NCI-H146 treated with DMSO at 0.1 percent for 48 hours (cell line): ENCODE results near the gene TRHDE.

Experiments
- DNase-seq: peaks from one replicate; lab custom pipeline; 2025; ENCODE audit not compliant: unreplicated experiment; lab: John Stamatoyannopoulos, UW

Gene TRHDE

GRCh38 chr12:72272731-72273498 is 745 bp downstream of the TRHDE start:
- no peak for DNase-seq

DNA sequence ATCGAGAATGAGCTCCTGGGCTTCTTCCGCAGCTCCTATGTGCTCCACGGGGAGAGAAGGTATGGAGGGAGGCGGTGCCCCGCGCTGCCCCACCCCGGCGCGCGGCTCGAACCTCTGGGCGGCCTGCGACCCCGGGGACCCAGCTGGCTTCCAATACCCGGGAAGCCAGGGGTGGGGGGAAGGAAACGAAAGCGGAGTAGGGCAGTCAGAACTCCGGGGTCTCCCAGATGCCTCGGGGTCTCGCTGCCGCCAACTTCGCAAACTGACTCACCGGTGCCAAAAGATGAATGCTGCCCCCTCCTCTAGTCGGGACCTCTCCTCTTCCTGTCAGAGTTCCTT is 1.3 kb downstream of the TRHDE start:
- no peak for DNase-seq

- DNase-seq = no peak
Observed at GRCh38 chr12:72273851-72274351, 1.7 kb downstream of the TRHDE start.

GRCh38 chr12:72274931-72275330 is 2.8 kb downstream of the TRHDE start:
- DNase-seq = no peak

DNA sequence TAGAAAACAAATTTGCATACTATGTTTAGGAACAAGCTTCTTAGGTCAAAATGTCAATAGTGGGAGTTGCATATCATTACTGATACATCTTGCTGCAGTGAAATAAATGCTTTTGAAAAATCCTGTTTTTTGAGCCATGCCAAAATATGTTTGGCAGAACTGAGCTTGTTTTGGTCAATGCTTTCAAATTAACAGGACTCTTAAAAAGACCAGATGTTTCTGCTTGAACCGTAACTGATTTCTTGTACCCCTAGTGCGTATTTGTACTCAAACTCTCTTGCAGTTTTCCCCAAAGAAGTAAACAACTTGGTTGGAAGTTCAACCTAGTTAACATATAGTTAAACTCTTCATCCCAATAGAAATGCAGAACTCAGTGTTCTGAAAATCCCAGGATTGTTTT is 3.4 kb downstream of the TRHDE start:
- no peak for DNase-seq

- DNase-seq = no peak
Observed at GRCh38 chr12:72276181-72276805, 4.1 kb downstream of the TRHDE start.

- no peak for DNase-seq
Observed at GRCh38 chr12:72277415-72277814, 5.2 kb downstream of the TRHDE start.

GRCh38 chr12:72278894-72279293 is 6.7 kb downstream of the TRHDE start:
- no peak for DNase-seq

DNA sequence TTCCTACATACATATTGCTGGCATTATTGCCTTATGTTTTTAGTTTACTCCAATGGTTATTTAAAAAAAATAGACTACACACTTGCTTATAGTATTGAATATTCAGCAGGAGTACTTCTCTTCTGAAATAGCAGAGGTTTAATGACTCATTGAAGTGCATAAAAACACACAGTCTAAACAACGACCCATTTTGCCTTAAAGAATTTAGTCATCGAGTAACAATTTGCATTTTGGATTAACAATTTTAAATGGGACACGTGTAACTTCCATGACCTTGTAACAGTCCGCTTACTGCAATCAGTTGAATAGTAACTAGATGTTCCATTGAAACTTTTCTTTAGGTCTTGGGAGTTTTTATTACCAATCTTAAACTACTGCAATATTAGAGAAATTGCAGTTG is 9.0 kb downstream of the TRHDE start:
- no peak for DNase-seq

DNA sequence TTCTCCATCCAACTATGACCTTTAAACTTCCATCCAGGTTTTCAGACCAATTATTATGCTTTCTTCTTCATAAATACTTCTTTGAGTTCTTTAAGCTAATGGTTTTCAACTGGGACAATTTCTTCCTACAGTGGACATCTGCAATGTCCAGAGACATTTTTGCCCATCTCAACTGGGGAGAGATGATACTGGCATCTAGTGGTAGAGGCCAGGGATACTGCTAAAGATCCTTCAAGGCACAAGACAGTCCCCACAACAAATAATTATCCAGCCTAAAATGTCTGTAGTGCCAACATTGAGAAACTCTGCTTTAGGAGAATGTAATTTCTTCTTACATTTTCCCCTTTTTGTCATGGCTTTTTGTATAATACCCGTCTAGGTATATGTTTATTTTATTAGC is 10.6 kb downstream of the TRHDE start:
- DNase-seq = no peak

- no peak for DNase-seq
Observed at GRCh38 chr12:72285861-72286260, 13.7 kb downstream of the TRHDE start.

GRCh38 chr12:72286526-72286925 is 14.4 kb downstream of the TRHDE start:
- DNase-seq = no peak

DNA sequence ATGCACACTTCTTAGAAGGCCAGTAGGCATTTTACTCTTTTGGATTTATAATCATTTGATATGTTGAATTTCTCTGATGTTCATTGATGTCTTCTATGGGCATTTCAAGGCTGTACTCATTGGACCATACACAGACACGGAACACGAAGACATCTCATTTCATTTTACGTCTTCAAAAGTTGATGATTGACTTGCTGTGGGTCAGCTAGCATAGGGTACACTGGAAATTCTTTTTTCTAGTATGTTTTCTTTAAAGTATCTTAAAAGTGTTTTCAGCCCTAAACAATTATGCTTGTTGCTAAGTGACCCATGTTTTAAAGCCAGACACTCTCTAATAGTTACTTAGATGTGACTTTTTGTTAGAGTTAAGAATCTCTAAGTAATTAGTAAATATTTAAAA is 16.3 kb downstream of the TRHDE start:
- no peak for DNase-seq

DNA sequence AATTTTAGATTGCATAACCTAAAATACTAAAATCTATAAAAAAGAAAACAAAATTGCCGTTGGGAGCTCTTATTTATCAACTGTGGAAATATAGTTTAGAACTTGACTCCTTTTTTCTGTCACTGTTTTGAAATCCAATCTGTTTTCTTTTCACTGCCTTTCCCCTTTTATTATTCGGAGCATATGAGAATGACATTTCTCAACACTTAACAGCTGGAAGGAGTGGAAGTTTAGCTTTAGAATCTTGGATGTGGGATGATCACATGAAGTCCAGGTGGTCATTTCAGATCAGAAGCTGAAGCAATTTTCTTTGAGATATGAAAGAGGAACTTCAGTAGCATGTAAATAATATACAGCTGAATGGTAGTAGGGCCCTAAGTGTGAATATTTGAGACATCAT is 16.7 kb downstream of the TRHDE start:
- no peak for DNase-seq

DNA sequence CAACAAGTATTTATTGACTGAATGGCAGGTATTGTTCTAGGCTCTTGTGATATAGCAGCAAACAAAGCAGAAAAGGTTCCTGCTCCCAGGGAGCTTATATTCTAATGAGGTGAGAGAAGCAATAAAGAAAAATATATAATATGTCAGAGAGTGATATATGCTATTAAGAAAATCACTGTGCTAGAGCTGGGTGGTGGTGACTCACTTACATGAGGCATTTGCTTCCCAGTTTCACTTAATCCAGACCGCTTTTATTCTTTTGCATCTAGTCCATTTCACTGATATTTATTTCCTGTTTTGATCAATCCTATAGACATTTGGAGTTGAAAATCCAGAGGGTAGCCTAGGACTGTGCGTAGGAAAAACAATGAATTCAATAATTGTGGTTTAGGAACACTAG is 17.5 kb downstream of the TRHDE start:
- no peak for DNase-seq

GRCh38 chr12:72291175-72291574 is 19.0 kb downstream of the TRHDE start:
- DNase-seq = no peak

GRCh38 chr12:72293701-72294100 is 21.5 kb downstream of the TRHDE start:
- no peak for DNase-seq

- no peak for DNase-seq
Observed at GRCh38 chr12:72295101-72295500, 22.9 kb downstream of the TRHDE start.

DNA sequence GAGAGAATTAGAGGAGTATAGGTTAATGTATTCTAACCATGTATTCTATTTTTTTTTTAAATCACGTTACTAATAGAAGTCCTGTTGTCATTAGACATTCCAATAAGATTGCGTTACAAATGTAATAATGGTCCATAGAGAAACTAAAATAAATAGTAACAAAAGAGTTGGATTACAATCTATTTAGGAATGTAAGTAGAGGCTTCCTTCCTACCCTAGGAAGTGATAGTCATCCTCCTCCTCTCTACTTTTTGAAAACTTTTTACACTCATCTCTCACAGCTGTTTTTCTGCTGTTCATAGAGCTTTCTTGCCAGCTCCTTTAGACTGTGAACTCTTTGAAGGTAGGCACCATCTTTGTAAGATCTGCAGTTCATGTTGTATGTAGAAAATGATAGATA is 23.6 kb downstream of the TRHDE start:
- DNase-seq = no peak

DNA sequence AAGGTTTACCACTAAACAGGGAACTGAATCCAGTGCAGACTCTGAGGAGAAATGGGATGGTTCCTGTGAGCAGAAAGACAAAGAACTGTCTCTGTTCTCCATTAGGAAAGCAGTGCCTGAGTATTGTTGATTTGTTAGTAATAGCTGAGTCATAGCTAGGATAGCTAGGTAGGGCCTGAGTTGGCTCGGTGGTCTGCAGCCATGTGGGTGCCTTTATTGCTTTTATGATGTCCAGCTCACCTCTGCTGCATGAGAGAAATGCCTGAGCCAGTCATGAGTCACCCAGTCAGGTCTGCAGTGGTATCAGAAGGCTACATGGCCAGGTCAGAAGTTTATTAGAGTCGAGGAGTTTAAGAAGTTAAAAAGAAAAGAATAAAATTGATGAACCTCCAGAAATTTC is 24.2 kb downstream of the TRHDE start:
- no peak for DNase-seq

DNA sequence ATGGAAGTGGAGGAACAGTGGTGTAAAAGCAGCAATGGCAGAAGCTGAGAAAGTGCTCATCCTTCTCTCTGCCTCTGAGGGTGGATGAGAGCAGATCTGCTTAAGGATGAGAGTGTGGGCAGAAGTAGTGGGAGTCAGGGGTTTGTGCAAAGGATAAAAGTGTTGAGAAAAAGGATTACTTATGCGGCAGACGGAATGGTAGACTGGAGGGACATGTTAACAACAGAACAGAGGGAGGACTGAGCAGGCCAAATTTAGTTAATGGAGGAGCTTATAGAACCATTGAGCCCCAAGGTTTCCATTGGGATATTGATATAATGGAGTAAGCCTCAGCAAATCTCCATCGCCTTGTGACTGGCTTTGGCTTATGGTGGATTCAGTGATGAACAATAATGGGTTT is 25.5 kb downstream of the TRHDE start:
- no peak for DNase-seq

GRCh38 chr12:72300728-72301127 is 28.6 kb downstream of the TRHDE start:
- DNase-seq = no peak

GRCh38 chr12:72304751-72305150 is 32.6 kb downstream of the TRHDE start:
- DNase-seq = no peak
